ENCODE data around the gene CHD2. TPM values are rescaled to one million over a fixed set of nuclear protein-coding genes. Genes with fewer than 3 reads are reported as not detected.

The CHD2 gene
- polyA plus RNA-seq, 1 experiment: 62.6 TPM

- no peak overlapping the region for H3K4me3 ChIP-seq (ENCODE audit: low read depth, low read length)
- peaks cover 3% of the 10 kb centered on the region for H3K27me3 ChIP-seq (ENCODE audit: control insufficient read depth, insufficient read depth, low read length)
- TF ChIP-seq CTCF (IDR thresholded peaks at IDR 0.05; ENCODE audit: low read depth, low read length): no peak
- no peak for DNase-seq (ENCODE audit: low read depth, low spot score)
- CTCF ChIA-PET: interaction anchor here (1.7 kb wide), 1 partner anchor 11 kb away, joined by 5 read pairs; no protein-coding TSS in a partner anchor
- peaks cover 6% of the 10 kb centered on the region; the same call in 1 of the 2 replicates for H3K9me3 ChIP-seq (ENCODE audit: control insufficient read depth, insufficient read depth, low read length)
- POLR2A ChIA-PET: interaction anchor here (1.1 kb wide), 1 partner anchor 11 kb away, joined by 3 read pairs; no protein-coding TSS in a partner anchor
- H3K27ac ChIP-seq (ENCODE audit: low read depth, low read length): no peak overlapping the region
These were observed 147.7 kb downstream of the CHD2 start for GRCh38 chr15:93047621-93048425.

- CTCF ChIA-PET: no interaction called here
- H3K27me3 ChIP-seq (ENCODE audit: control insufficient read depth, insufficient read depth, low read length): peaks cover 3% of the 10 kb centered on the region
These were observed 148.2 kb downstream of the CHD2 start for GRCh38 chr15:93048426-93048721.

GRCh38 chr15:93048759-93049161 is 148.6 kb downstream of the CHD2 start:
- ChIA-PET CTCF (no interaction called here), POLR2A (interaction anchor here (1.1 kb wide), 1 partner anchor 12 kb away, joined by 3 read pairs; no protein-coding TSS in a partner anchor)
- Histone ChIP-seq H3K27ac (ENCODE audit: low read depth, low read length) (no peak overlapping the region), H3K9me3 (ENCODE audit: control insufficient read depth, insufficient read depth, low read length) (peaks cover 6% of the 10 kb centered on the region; the same call in 1 of the 2 replicates), H3K27me3 (ENCODE audit: control insufficient read depth, insufficient read depth, low read length) (peaks cover 3% of the 10 kb centered on the region), H3K4me3 (ENCODE audit: low read depth, low read length) (no peak overlapping the region)
- TF ChIP-seq CTCF (IDR thresholded peaks at IDR 0.05; ENCODE audit: low read depth, low read length): no peak
- DNase-seq (ENCODE audit: low read depth, low spot score): no peak

More at GRCh38 chr15:93048426-93048721, 148.2 kb downstream of the CHD2 start:
- H3K9me3 ChIP-seq (ENCODE audit: control insufficient read depth, insufficient read depth, low read length): peaks cover 6% of the 10 kb centered on the region; the same call in 1 of the 2 replicates
- no peak overlapping the region for H3K4me3 ChIP-seq (ENCODE audit: low read depth, low read length)
- H3K27ac ChIP-seq (ENCODE audit: low read depth, low read length): no peak overlapping the region
- TF ChIP-seq CTCF (IDR thresholded peaks at IDR 0.05; ENCODE audit: low read depth, low read length): no peak
- POLR2A ChIA-PET: interaction anchor here (1.1 kb wide), 1 partner anchor 11 kb away, joined by 3 read pairs; no protein-coding TSS in a partner anchor
- no peak for DNase-seq (ENCODE audit: low read depth, low spot score)

GRCh38 chr15:93049233-93049632 is 149.1 kb downstream of the CHD2 start:
- H3K27ac ChIP-seq (ENCODE audit: low read depth, low read length): no peak overlapping the region
- ChIA-PET POLR2A (no interaction called here), CTCF (no interaction called here)
- H3K9me3 ChIP-seq (ENCODE audit: control insufficient read depth, insufficient read depth, low read length): peaks cover 6% of the 10 kb centered on the region; the same call in 1 of the 2 replicates
- H3K27me3 ChIP-seq (ENCODE audit: control insufficient read depth, insufficient read depth, low read length): peaks cover 3% of the 10 kb centered on the region
- TF ChIP-seq CTCF (IDR thresholded peaks at IDR 0.05; ENCODE audit: low read depth, low read length): no peak
- DNase-seq (ENCODE audit: low read depth, low spot score): no peak
- H3K4me3 ChIP-seq (ENCODE audit: low read depth, low read length): no peak overlapping the region

GRCh38 chr15:93049914-93050578 is 149.9 kb downstream of the CHD2 start:
- no peak for TF ChIP-seq CTCF (IDR thresholded peaks at IDR 0.05; ENCODE audit: low read depth, low read length)
- no peak for DNase-seq (ENCODE audit: low read depth, low spot score)
- Histone ChIP-seq H3K9me3 (ENCODE audit: control insufficient read depth, insufficient read depth, low read length) (peaks cover 5% of the 10 kb centered on the region; the same call in 1 of the 2 replicates), H3K27ac (ENCODE audit: low read depth, low read length) (no peak overlapping the region), H3K27me3 (ENCODE audit: control insufficient read depth, insufficient read depth, low read length) (peaks cover 3% of the 10 kb centered on the region), H3K4me3 (ENCODE audit: low read depth, low read length) (no peak overlapping the region)
- ChIA-PET POLR2A (no interaction called here), CTCF (no interaction called here)
